HG03457 (cell line): ENCODE measurements around the gene SNAPC2.

Experiments
- ATAC-seq: cut with Tn5 transposase; IDR thresholded peaks from one replicate; pipeline ENCODE4 v1.9.1; 2021; ENCODE audit warnings: moderate number of reproducible peaks; ENCODE audit not compliant: unreplicated experiment

Gene SNAPC2

GRCh38 chr19:7962644-7963268, 42.6 kb downstream of the SNAPC2 start:
- ATAC-seq = no peak

DNA sequence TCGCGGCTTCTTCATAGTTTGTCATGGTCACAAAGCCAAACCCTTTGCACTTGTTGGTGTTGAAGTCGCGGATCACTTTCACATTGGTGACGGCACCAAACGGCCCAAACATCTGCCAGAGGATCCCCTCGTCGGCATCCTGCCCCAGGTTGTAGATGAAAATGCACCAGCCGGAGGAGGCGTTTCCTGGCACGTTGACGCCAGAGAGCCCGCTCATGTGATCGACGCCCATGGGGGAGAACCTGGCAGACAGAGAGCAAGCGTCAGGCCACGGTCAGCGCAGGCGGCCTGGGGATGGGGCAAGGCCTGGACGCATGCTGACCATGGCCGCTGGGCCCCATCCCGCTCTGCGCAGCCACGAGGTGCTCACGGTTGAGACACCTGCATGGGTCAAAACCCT, 43.4 kb downstream of the SNAPC2 start:
- no peak for ATAC-seq

DNA sequence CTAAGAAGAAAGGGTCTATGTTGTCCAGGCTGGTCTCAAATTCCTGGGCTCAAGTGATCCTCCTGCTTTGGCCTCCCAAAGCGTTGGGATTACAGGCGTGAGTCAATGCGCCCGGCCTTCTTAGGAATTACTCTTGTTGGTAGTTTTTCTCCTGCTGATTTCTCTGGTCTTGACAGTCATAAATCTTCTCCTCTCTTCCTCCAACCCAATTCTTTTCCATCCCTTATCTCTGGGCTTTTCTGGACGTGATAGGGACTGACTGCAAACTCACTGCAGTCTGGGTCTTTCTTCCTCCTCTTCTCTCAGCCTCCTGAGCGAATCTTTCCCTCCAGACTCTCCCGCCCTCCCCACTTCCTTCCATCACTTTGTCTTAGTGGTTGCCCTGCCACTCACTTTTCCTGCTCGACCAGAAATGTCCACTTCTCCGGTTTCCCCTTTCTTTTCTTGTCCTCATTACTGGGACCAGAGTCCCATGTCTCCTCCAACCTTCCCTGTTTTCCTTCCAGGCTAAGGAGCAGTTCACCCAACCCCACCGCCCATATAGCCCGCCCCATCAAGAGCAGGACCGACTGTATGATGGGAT, 45.2 kb downstream of the SNAPC2 start:
- ATAC-seq = no peak

DNA sequence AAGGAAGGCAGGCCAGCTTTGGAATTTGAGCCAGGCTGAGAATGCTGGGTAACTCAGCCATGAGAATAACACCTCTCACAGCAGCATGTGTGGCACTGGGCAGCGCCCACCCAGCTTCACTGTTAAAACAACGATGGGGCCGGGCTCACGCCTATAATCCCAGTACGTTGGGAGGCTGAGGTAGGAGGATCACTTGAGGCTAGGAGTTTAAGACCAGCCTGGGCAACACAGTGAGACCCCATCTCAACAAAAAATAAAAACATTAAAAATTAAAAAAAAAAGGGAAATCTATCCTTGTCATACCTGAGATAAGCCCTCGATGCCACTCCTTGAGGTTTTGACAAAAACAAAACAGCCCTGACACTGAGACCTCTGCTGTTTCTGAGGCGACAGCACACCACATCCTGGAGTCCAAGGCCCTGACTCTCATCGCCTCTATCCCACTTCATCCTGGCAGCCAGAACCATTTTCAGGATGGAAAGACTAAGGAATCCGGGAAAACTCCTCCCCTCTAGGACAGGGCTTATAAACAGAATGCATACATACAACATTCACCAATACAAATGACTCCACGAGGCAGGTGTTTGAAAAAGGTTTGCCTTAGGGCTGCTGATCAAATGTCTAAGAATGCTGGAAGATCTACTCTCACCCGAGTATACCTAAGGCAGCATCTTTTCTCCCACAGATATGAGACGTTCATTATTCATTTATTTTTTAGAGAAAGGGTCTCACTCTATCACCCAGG, 46.0 kb downstream of the SNAPC2 start:
- ATAC-seq = no peak

DNA sequence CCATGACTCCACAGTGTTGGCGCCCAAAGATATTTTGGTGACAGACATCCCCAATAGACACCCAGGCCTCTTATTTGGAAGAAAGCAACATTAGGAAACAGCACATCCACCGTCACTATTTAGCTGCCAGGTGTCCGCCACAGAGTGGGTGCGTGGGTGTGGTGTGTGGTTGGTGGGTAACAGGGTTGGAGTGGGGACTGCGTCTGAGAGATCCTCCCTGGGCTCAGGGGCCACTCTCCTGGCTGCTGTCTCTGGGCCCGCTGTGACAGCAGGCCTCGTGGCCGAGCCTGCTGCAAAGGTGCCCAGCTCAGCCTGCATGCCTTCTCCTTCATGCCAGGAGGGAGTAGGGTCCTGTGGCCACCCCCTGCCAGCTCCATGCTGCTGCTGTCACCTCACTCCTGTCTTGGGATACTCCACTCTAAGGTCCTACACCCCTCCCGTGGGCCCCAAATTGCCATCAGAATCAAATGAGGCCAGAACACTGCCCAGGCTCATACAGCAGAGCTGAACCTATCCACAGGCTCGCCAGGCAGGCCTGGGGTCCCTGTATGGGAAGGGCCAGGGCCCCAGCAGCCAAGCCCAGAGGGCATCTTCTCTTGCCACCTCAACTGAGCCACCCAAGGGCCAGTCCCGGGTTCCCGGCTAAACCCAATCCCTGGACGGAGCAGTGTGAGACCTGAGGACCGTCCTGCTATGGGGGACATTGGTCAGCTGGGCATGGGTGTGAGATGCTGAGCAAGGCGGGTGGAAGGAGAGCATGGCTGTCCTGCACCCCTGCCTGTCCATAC, 48.1 kb downstream of the SNAPC2 start:
- no peak for ATAC-seq

- no peak for ATAC-seq
Measured at GRCh38 chr19:7968796-7969554, 48.8 kb downstream of the SNAPC2 start.

DNA sequence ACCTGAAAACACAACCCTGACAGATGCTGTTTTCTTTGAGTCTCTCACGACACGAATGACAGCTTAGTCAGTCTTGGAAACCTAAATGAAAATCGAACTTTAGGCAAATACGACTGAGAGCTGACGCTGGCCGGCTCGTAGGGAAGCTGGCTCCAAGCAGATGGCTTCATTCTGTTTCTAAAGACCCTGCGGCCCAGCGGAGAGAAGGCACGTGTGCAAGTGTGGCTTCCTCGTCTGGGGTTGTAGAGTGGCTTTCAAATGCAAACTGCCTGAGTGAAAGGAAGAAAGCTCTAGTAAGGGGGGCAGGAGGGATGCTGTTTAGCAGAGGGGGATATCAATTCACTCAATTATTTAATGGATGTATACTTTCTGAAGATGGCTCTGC, 49.4 kb downstream of the SNAPC2 start:
- no peak for ATAC-seq

DNA sequence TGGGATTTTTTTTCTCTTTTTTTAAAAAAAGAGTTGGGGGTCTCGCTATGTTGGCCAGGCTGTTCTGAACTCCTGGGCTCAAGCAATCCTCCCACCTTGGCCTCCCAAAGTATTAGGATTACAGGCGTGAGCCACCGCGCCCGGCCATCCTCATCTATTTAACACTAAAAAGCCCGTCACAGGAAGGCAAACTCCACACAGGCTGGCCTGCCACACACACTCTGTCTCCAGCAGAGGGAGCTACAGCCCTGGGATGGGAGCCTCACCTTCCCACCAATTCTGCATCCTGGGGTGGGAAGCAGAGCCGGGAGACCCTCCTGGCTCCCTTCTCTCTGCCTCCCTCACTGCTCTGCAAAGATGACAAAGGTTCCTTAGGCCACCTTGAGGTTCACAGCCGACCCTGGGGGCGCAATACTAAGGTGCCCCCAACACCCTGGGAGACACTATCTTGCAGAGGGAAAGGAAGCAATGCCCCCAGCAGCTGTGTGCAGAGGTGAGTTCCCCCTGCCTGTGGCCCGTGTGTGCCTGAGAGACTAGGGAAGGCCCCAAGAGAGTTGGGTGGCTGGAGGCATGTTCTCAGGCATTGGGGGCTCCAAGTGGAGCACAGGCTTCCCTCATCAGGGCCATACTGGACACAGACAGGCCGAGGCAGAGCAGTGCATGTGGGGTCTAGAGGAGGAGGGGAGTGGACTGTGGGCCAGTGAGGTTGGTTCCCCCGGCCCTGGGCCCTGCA, 50.7 kb downstream of the SNAPC2 start:
- no peak for ATAC-seq

- ATAC-seq = no peak
Measured at GRCh38 chr19:7971553-7972520, 51.7 kb downstream of the SNAPC2 start.
